ENCODE data around the gene ZNF502. TPM values are rescaled to one million over a fixed set of nuclear protein-coding genes. Genes with fewer than 3 reads are reported as not detected.

Gene ZNF502
- total RNA-seq, 1 donor from 2014 or later, result not detected

DNA sequence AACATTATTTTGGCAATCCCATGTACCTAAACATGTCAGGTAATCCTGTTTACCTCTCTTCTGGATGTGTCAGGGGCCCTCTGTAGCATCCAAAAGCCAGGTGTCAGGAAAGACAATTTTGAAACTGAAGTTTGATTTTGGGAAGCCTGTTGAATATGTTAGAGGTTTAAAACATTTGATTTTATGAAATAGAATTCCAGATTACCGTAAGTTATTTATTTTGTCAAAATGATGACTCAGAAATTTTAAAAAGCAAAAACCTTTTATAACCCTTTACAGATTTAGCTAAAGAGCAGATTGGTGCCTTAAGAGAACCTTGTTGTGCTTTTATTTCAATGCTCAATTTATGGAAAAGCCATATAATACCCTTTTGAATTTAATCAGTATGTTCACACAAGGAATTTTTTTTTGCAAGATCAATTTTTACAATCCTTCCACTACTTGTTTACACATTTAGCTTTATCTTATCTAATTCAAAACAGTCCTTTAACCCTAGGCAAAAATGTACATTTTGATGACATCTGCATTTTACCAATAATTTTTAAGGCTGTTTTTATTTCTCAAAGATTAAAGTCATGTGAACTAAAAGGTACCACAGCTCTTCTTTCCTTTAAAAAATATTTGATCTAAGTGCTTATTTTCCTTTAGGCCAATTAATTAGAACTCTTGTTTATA lies 59.1 kb downstream of the ZNF502 start:
- DNase-seq (ENCODE audit: low spot score), result no peak
- TF ChIP-seq, protein P1, sequence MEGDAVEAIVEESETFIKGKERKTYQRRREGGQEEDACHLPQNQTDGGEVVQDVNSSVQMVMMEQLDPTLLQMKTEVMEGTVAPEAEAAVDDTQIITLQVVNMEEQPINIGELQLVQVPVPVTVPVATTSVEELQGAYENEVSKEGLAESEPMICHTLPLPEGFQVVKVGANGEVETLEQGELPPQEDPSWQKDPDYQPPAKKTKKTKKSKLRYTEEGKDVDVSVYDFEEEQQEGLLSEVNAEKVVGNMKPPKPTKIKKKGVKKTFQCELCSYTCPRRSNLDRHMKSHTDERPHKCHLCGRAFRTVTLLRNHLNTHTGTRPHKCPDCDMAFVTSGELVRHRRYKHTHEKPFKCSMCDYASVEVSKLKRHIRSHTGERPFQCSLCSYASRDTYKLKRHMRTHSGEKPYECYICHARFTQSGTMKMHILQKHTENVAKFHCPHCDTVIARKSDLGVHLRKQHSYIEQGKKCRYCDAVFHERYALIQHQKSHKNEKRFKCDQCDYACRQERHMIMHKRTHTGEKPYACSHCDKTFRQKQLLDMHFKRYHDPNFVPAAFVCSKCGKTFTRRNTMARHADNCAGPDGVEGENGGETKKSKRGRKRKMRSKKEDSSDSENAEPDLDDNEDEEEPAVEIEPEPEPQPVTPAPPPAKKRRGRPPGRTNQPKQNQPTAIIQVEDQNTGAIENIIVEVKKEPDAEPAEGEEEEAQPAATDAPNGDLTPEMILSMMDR (IDR thresholded peaks at IDR 0.05), result no peak
- peaks cover 15% of the 10 kb centered on the region for H3K9me3 Mint-ChIP-seq (ENCODE audit: low read depth)
- H3K36me3 Mint-ChIP-seq (ENCODE audit: low read depth), result peaks cover 9% of the 10 kb centered on the region
- H3K4me3 Mint-ChIP-seq (ENCODE audit: unreplicated experiment), result no peak overlapping the region
- no peaks in the 10 kb centered on the region for H3K4me1 Mint-ChIP-seq (ENCODE audit: low read depth)
- H3K27me3 Mint-ChIP-seq (ENCODE audit: low read depth), result no peaks in the 10 kb centered on the region
- H3K27ac Mint-ChIP-seq (ENCODE audit: unreplicated experiment), result no peak overlapping the region

DNA sequence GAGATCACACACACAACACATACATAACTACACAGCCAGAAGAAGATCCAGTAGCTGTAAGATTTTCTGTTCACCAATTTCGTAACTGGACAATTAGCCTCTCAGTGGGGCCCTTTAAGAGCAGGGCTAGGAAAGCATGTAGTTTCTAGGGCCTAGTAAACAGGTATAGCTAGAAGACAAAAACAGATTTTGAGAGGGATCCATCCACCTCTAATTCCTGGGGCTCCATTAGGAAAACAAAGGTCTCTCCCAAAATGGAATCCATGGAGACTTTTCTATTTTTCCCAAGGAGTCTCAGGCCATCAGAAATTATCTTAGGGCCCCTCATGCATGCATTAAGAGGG lies 59.6 kb downstream of the ZNF502 start:
- no peak for DNase-seq (ENCODE audit: low spot score)
- H3K27ac Mint-ChIP-seq (ENCODE audit: unreplicated experiment), result no peak overlapping the region
- H3K4me3 Mint-ChIP-seq (ENCODE audit: unreplicated experiment), result no peak overlapping the region
- TF ChIP-seq, protein P1 (IDR thresholded peaks at IDR 0.05), result no peak
- H3K4me1 Mint-ChIP-seq (ENCODE audit: low read depth), result no peaks in the 10 kb centered on the region
- peaks cover 9% of the 10 kb centered on the region for H3K36me3 Mint-ChIP-seq (ENCODE audit: low read depth)
- peaks cover 15% of the 10 kb centered on the region for H3K9me3 Mint-ChIP-seq (ENCODE audit: low read depth)
- H3K27me3 Mint-ChIP-seq (ENCODE audit: low read depth), result no peaks in the 10 kb centered on the region

Other genes with a start within 250 kb of the ZNF502 start
- 17.5 to 22.8 TPM (median 20.4 TPM) in 3 replicates for gene ZNF445, start 235.0 kb upstream of the ZNF502 start, total RNA-seq
- gene ZKSCAN7, start 157.5 kb upstream of the ZNF502 start, total RNA-seq, result 6.8 to 9.2 TPM (median 7.0 TPM) in 3 replicates
- 5.3 to 9.4 TPM (median 5.4 TPM) in 3 replicates for gene ZNF660, start 127.7 kb upstream of the ZNF502 start, total RNA-seq
- 15.9 to 20.2 TPM (median 16.6 TPM) in 3 replicates for gene ZNF197, start 87.6 kb upstream of the ZNF502 start, total RNA-seq
- gene ZNF35, start 63.9 kb upstream of the ZNF502 start, total RNA-seq, result 10.5 to 15.3 TPM (median 14.8 TPM) in 3 replicates
- gene ZNF501, start 17.0 kb downstream of the ZNF502 start, total RNA-seq, result 1.7 to 4.1 TPM (median 1.8 TPM) in 3 replicates
- gene KIAA1143, start 49.0 kb downstream of the ZNF502 start, total RNA-seq, result 23.8 to 39.4 TPM (median 25.8 TPM) in 3 replicates
- gene KIF15, start 49.1 kb downstream of the ZNF502 start, total RNA-seq, result 2.2 to 2.7 TPM (median 2.5 TPM) in 3 replicates
- 14.2 to 14.6 TPM (median 14.3 TPM) in 3 replicates for gene TMEM42, start 149.3 kb downstream of the ZNF502 start, total RNA-seq
- 0.27 TPM in 1 of 3 replicates, not detected in the others for gene TGM4, start 161.9 kb downstream of the ZNF502 start, total RNA-seq

All from chondrocyte (in vitro differentiated cells).